K562 (cell line): ENCODE results near the gene OPRM1. TPM values are rescaled to one million over a fixed set of nuclear protein-coding genes. Genes with fewer than 3 reads are reported as not detected.

Experiments
- ATAC-seq: fragments of 200-7000 bp; cut with Tn5 transposase; 3 replicates; pipeline ENCODE4 v1.9.1; 2020; ENCODE audit warnings: moderate library complexity
- BruUV-seq: library from RNA; stranded (reverse); fragments of 400-500 nt; replicated peaks from 2 replicates; lab custom pipeline; 2021; lab: Mats Ljungman, UMichigan
- CTCF ChIA-PET: fragments of 300-600 bp; formaldehyde crosslinking; extraction: SDS; loops from one replicate; lab custom pipeline; 2021; ENCODE audit warnings: low intra/inter-chr PET ratio; lab: Yijun Ruan, JAX
- POLR2A ChIA-PET: fragments of 300-600, 350-650 bp; sonication (Branson Sonifier 250); formaldehyde crosslinking; extraction: SDS; loops from one replicate; lab custom pipeline; 2021; ENCODE audit warnings: antibody characterized with exemption, inconsistent platforms; lab: Yijun Ruan, JAX
- DNase-seq, 4 experiments: peaks; one replicate each; pipeline versions ENCODE4 v3.0.0 to v3.0.0-alpha.2; 2011 to 2018; ENCODE audit warnings: low spot score in 3 of 4, mixed read lengths in 3 of 4; ENCODE audit errors: extremely low read depth in 1 of 4
- FAIRE-seq: peaks from 2 replicates; lab custom pipeline; 2011; peaks lifted over from hg19 to GRCh38; lab: Jason Lieb, UNC
- H2AFZ ChIP-seq: 2 replicates; pipeline ENCODE4 v1.6.0; 2011; ENCODE audit warnings: low read depth, low read length, control low read depth, inconsistent platforms
- H3K27ac ChIP-seq: fragments of 200-600 bp; 3 replicates; pipeline ENCODE4 v1.8.0; 2011; ENCODE audit warnings: low read depth, mild to moderate bottlenecking, control low read depth, inconsistent platforms, low read length, moderate library complexity, mixed read lengths; ENCODE audit errors: extremely low read depth
- H3K27me3 ChIP-seq, 2 experiments: fragments of 300-600 bp in 1 of 2; 2 replicates in 1 of 2; 3 replicates in 1 of 2; pipeline versions ENCODE4 v1.6.0 to v1.8.0; 2011; ENCODE audit warnings: inconsistent platforms in 2 of 2, low read length in 2 of 2, mild to moderate bottlenecking in 1 of 2, mixed read lengths in 1 of 2, moderate library complexity in 1 of 2; ENCODE audit not compliant: control insufficient read depth in 2 of 2, insufficient read depth in 2 of 2
- H3K36me3 ChIP-seq: fragments of 300-600 bp; 3 replicates; pipeline ENCODE4 v1.8.0; 2011; ENCODE audit warnings: mild to moderate bottlenecking, low read length, inconsistent platforms; ENCODE audit not compliant: control insufficient read depth, insufficient read depth
- H3K4me1 ChIP-seq, 2 experiments: fragments of 200-600 bp in 1 of 2; replicated peaks in 1 of 2; 2 replicates in 1 of 2; 3 replicates in 1 of 2; pipeline versions ENCODE4 v1.5.1 to v1.8.0; 2011; ENCODE audit warnings: inconsistent platforms in 2 of 2, low read length in 2 of 2, mild to moderate bottlenecking in 1 of 2, mixed read lengths in 1 of 2, moderate library complexity in 1 of 2; ENCODE audit not compliant: control insufficient read depth in 2 of 2, insufficient read depth in 2 of 2
- H3K4me2 ChIP-seq: 2 replicates; pipeline ENCODE4 v1.6.1; 2011; ENCODE audit warnings: low read length, control low read depth, inconsistent platforms, mixed read lengths; ENCODE audit not compliant: insufficient read depth
- H3K4me3 ChIP-seq: fragments of 200-600 bp; sonication (generic), shearing (Covaris generic); 2 replicates; pipeline ENCODE4 v1.5.1; 2016; ENCODE audit warnings: control low read depth, inconsistent platforms
- H3K79me2 ChIP-seq: fragments of 200-600 bp; 3 replicates; pipeline ENCODE4 v1.8.0; 2011; ENCODE audit warnings: low read length, inconsistent platforms; ENCODE audit not compliant: control insufficient read depth, insufficient read depth
- H3K9ac ChIP-seq, 2 experiments: 2 replicates each; pipeline versions ENCODE4 v1.6.0 to v1.6.1; 2011; ENCODE audit warnings: low read depth in 2 of 2, low read length in 2 of 2, control low read depth in 1 of 2, inconsistent platforms in 1 of 2, mild to moderate bottlenecking in 1 of 2, mixed read lengths in 1 of 2; ENCODE audit not compliant: insufficient read depth in 1 of 2
- H3K9me1 ChIP-seq: one replicate; pipeline ENCODE4 v1.6.0; 2011; ENCODE audit warnings: inconsistent platforms, mild to moderate bottlenecking, low read length, moderate library complexity; ENCODE audit not compliant: control insufficient read depth, insufficient read depth
- H3K9me3 ChIP-seq: replicated peaks from 2 replicates; pipeline ENCODE4 v1.5.1; 2011; ENCODE audit warnings: low read depth, low read length, inconsistent platforms; ENCODE audit not compliant: control insufficient read depth, insufficient read depth
- H4K20me1 ChIP-seq: replicated peaks from 2 replicates; pipeline ENCODE4 v1.6.1; 2011; ENCODE audit warnings: low read length, inconsistent platforms, mixed read lengths; ENCODE audit not compliant: control insufficient read depth, insufficient read depth
- ATF7 ChIP-seq: fragments of 450-650 bp; IDR thresholded peaks from 2 replicates; pipeline ENCODE4 v1.7.1; 2014; ENCODE audit warnings: mild to moderate bottlenecking, moderate library complexity
- CHD1 ChIP-seq: fragments of 200-600 bp; sonication (generic); IDR thresholded peaks from one replicate; pipeline ENCODE4 v1.6.1; 2012; ENCODE audit warnings: mild to moderate bottlenecking, moderate library complexity, low read length, inconsistent platforms
- CHD7 ChIP-seq: fragments of 200-600 bp; sonication (generic); IDR thresholded peaks from one replicate; pipeline ENCODE4 v1.6.1; 2012; ENCODE audit warnings: mild to moderate bottlenecking, low read depth, low read length, inconsistent platforms
- MCM7 ChIP-seq, 2 experiments: fragments of 450-650 bp; IDR thresholded peaks; 2 replicates each; pipeline ENCODE4 v1.6.1; 2016 to 2018
- PHF8 ChIP-seq: fragments of 200-600 bp; sonication (generic); IDR thresholded peaks from 2 replicates; pipeline ENCODE4 v1.6.1; 2012; ENCODE audit warnings: mixed run types, mild to moderate bottlenecking, inconsistent platforms, low read length, moderate library complexity, borderline replicate concordance
- RBM22 ChIP-seq: fragments of 200-400 bp; formaldehyde crosslinking; IDR thresholded peaks from 2 replicates; pipeline ENCODE4 v1.6.1; 2018; ENCODE audit warnings: low read length, low read depth; ENCODE audit not compliant: poor library complexity, severe bottlenecking
- TAF1 ChIP-seq: IDR thresholded peaks from 2 replicates; pipeline ENCODE4 v1.6.1; 2011; ENCODE audit warnings: mild to moderate bottlenecking, low read length, moderate library complexity; ENCODE audit not compliant: insufficient read depth, control insufficient read depth, severe bottlenecking; ENCODE audit errors: extremely low read depth
- ZNF175 ChIP-seq: fragments of 200-800 bp; sonication (Bioruptor generic); IDR thresholded peaks from 2 replicates; pipeline ENCODE4 v1.6.1; 2016; ENCODE audit warnings: low read depth, mild to moderate bottlenecking, missing genetic modification characterization, missing compliant biosample characterization
- ZNF696 ChIP-seq: fragments of 250-450 bp; sonication (Bioruptor Pico); conservative IDR thresholded peaks from 2 replicates; pipeline ENCODE4 v1.4.0; 2020; ENCODE audit warnings: mild to moderate bottlenecking, moderate library complexity
- WGBS: fragments of 100-300 bp; shearing (Covaris generic); methylation state at CpG from one replicate; pipeline ENCODE4 v1.1.6; 2016; ENCODE audit warnings: low coverage, mixed read lengths; ENCODE audit not compliant: insufficient coverage; ENCODE audit errors: missing lambda C conversion rate; 5-methylcytosine and 5-hydroxymethylcytosine counted together
- in situ Hi-C: fragments of 300-500 bp; cut with MboI; formaldehyde crosslinking; loops from 4 replicates; pipeline ENCODE4 v1.15.0; 2018; ENCODE audit warnings: inconsistent platforms, mixed read lengths
- intact Hi-C: fragments of 100-400 bp; cut with micrococcal nuclease; formaldehyde crosslinking; loops from 2 replicates; pipeline ENCODE4 v1.14.2; 2022
- polyA plus RNA-seq, 8 experiments: library from polyadenylated mRNA; depleted of rRNA in 4 of 8; stranded (reverse) in 5 of 8; unstranded in 3 of 8; fragments of >200 nt; fragmentation: Nextera tagmentation in 2 of 8; fragmentation: Illumina TruSeq in 1 of 8; extraction: Ambion mirVana in 2 of 8; extraction: Trizol in 1 of 8; gene quantifications; 2 replicates each; pipeline versions ENCODE4 v1.2.1 to v1.2.3, GENCODE V29; 2011 to 2014; ENCODE audit warnings: inconsistent platforms in 1 of 8, missing spikeins in 1 of 8
- total RNA-seq, 7 experiments: library from RNA; depleted of rRNA in 6 of 7; stranded (reverse); fragments of >200 nt in 6 of 7; fragmentation: Illumina TruSeq in 2 of 7; extraction: Trizol in 2 of 7; gene quantifications; 2 replicates each; pipeline versions ENCODE4 v1.2.1 to v1.2.3, GENCODE V29; 2011 to 2021; ENCODE audit warnings: low replicate concordance in 1 of 7

OPRM1 gene
- total and polyA plus RNA-seq, 9 of the 15 experiments (the other 6 are each of a cell fraction or from before 2014, with no cell fraction given), result not detected

- Histone ChIP-seq H3K9ac (no peak overlapping the region), H3K79me2 (no peaks in the 10 kb centered on the region), H3K36me3 (no peaks in the 10 kb centered on the region), H3K9me1 (no peaks in the 10 kb centered on the region), H3K27ac (no peak overlapping the region), H3K27me3 (no peaks in the 10 kb centered on the region), H3K4me1 (no peaks in the 10 kb centered on the region), H3K4me3 (no peak overlapping the region), H3K9me3 (no peaks in the 10 kb centered on the region), H4K20me1 (no peaks in the 10 kb centered on the region), H3K4me2 (no peak overlapping the region), H2AFZ (no peak overlapping the region)
- intact Hi-C loops, result no loop called here
- in situ Hi-C loops, result no loop called here
- ChIA-PET POLR2A (no interaction called here), CTCF (no interaction called here)
- FAIRE-seq (no peak), DNase-seq (no peak), ATAC-seq (no peak)
- 0% methylated on average over 2 of the region's 2 CpGs for WGBS
- no TSS peak for BruUV-seq
- TF ChIP-seq PHF8 (no peak), CHD7 (no peak), ATF7 (no peak), ZNF175 (CRISPR knock-in tag) (no peak), CHD1 (no peak), RBM22 (no peak), TAF1 (no peak), ZNF696 (CRISPR knock-in tag) (no peak), MCM7 (IDR thresholded peaks at IDR 0.05) (no peak)
These were observed 83.3 kb downstream of the OPRM1 start for GRCh38 chr6:154122195-154122925.
